Renal cortical epithelial cell (primary cell): ENCODE data around the gene RPL21. TPM values are rescaled to one million over a fixed set of nuclear protein-coding genes. Genes with fewer than 3 reads are reported as not detected.
A peak's percentile ranks its signal among the peaks of the same experiment; 100 is the strongest.
"Not testable (repeated sequence)": the region's sequence is repeated elsewhere in the genome, so short reads cannot be mapped to it uniquely, and the experiment has no call there.

ENCODE experiments used
- DNase-seq: peaks from one replicate; pipeline ENCODE4 v3.0.0-alpha.2; 2011; ENCODE audit warnings: low read depth
- total RNA-seq: library from RNA; depleted of rRNA; stranded (reverse); fragments of >200 nt; gene quantifications from 2 replicates; pipeline ENCODE4 v1.2.3, GENCODE V29; 2014

The RPL21 gene
- total RNA-seq, 1 donor from 2014 or later = 458 TPM

- DNase-seq = peak; percentile 56
Measured at GRCh38 chr13:27289011-27289665, 37.8 kb downstream of the RPL21 start.

- no peak for DNase-seq
Measured at GRCh38 chr13:27290715-27291114, 39.4 kb downstream of the RPL21 start.

GRCh38 chr13:27291967-27292366 is 40.6 kb downstream of the RPL21 start:
- DNase-seq = not testable (repeated sequence)

- DNase-seq = no peak
Measured at GRCh38 chr13:27293076-27293691, 41.8 kb downstream of the RPL21 start.

- no peak for DNase-seq
Measured at GRCh38 chr13:27293873-27294515, 42.6 kb downstream of the RPL21 start.

- no peak for DNase-seq
Measured at GRCh38 chr13:27295096-27295495, 43.7 kb downstream of the RPL21 start.

GRCh38 chr13:27295660-27296059 is 44.3 kb downstream of the RPL21 start:
- no peak for DNase-seq

GRCh38 chr13:27296496-27296895 is 45.1 kb downstream of the RPL21 start:
- no peak for DNase-seq

GRCh38 chr13:27298849-27299248 is 47.5 kb downstream of the RPL21 start:
- no peak for DNase-seq

- not testable (repeated sequence) for DNase-seq
Measured at GRCh38 chr13:27300406-27300805, 49.0 kb downstream of the RPL21 start.

- no peak for DNase-seq
Measured at GRCh38 chr13:27300941-27301586, 49.7 kb downstream of the RPL21 start.

- no peak for DNase-seq
Measured at GRCh38 chr13:27302643-27303262, 51.4 kb downstream of the RPL21 start.

- no peak for DNase-seq
Measured at GRCh38 chr13:27304099-27304498, 52.7 kb downstream of the RPL21 start.

- no peak for DNase-seq
Measured at GRCh38 chr13:27304611-27305010, 53.3 kb downstream of the RPL21 start.

Other genes starting within 250 kb of the RPL21 start
- 41.7 and 56.8 TPM in 2 replicates for gene USP12, start 79.7 kb upstream of the RPL21 start, total RNA-seq
- gene RASL11A, start 19.3 kb downstream of the RPL21 start, total RNA-seq = 2.4 and 29.4 TPM in 2 replicates
- gene GTF3A, start 173.1 kb downstream of the RPL21 start, total RNA-seq = 88.7 and 123 TPM in 2 replicates
- gene MTIF3, start 199.0 kb downstream of the RPL21 start, total RNA-seq = 48.3 and 62.1 TPM in 2 replicates